Duodenal mucosa (tissue), 2 donors: ENCODE data around the gene OR5AU1.

ENCODE experiments used
- H3K27ac ChIP-seq: one replicate; pipeline ENCODE4 v1.7.0; 2013; ENCODE audit warnings: low read depth, low read length
- H3K27me3 ChIP-seq, 2 donors: one replicate each; pipeline ENCODE4 v1.7.0; 2013; ENCODE audit warnings: low read length in 2 of 2, control low read depth in 1 of 2; ENCODE audit not compliant: insufficient read depth in 2 of 2, control insufficient read depth in 1 of 2
- H3K36me3 ChIP-seq, 2 donors: one replicate each; pipeline ENCODE4 v1.7.0; 2013; ENCODE audit warnings: low read length in 2 of 2, control low read depth in 1 of 2; ENCODE audit not compliant: insufficient read depth in 2 of 2, control insufficient read depth in 1 of 2
- H3K4me1 ChIP-seq, 2 donors: one replicate each; pipeline ENCODE4 v1.7.0; 2013; ENCODE audit warnings: low read length in 2 of 2, control low read depth in 1 of 2; ENCODE audit not compliant: insufficient read depth in 2 of 2, control insufficient read depth in 1 of 2
- H3K4me3 ChIP-seq, 2 donors: one replicate each; pipeline ENCODE4 v1.7.0; 2013; ENCODE audit warnings: low read length in 2 of 2, low read depth in 1 of 2
- H3K9ac ChIP-seq, 2 donors: one replicate each; pipeline ENCODE4 v1.7.0; 2013; ENCODE audit warnings: low read length in 2 of 2, low read depth in 1 of 2
- H3K9me3 ChIP-seq, 2 donors: one replicate each; pipeline ENCODE4 v1.7.0; 2013; ENCODE audit warnings: low read length in 2 of 2, control low read depth in 1 of 2; ENCODE audit not compliant: control insufficient read depth in 1 of 2

Gene OR5AU1

DNA sequence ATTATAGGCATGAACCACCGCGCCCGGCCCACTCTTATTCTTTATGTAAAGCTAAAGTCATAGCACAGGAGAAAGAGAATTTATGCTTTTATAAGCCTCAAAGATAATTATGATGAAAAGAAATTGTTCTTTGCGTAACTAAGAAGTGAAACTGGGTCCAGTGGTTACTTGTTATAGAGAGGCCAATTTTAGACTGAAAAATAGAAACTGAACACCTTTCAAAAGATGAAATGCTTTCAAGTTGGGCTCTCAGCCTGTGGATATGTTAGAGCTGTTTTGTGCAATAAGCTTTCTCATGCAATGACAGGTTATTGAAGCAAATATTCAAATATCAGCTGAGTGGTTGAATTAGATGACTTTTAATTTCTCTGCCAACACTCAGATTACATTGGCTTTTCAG, 47.1 kb downstream of the OR5AU1 start:
- Histone ChIP-seq H3K9me3 (no peaks in the 10 kb centered on the region), H3K4me1 (peaks cover 24 to 31% of the 10 kb centered on the region in 2 donors), H3K9ac (no peak overlapping the region), H3K4me3 (no peak overlapping the region), H3K27ac (no peak overlapping the region), H3K27me3 (no peaks in the 10 kb centered on the region), H3K36me3 (no peaks in the 10 kb centered on the region)

DNA sequence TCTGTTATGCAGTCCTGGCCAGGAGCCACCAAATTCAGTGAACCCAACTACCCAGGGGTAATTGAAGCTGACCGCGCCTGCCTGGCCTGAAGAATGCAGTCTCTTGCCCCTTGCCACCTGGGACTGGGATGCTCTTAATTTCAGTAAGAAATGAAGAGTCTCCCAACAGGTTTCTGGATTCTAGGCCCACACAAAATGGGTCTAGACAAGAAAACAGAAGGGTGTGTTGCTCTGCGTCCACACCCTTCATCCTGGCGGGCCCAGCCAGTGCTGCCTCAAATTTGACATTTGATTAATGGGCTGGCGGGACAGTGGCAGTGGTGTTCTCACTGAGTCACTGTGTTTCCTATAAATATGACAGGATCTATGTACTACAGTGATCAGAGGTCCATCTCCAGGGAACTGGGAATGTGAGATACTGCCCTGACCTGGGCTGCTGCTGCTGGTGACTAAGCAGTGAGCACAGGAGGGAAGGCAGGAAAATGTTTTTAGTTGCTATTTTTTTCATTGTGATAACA, 48.5 kb downstream of the OR5AU1 start:
- H3K9ac ChIP-seq: no peak overlapping the region
- peaks cover 35 to 40% of the 10 kb centered on the region in 2 donors for H3K4me1 ChIP-seq
- H3K4me3 ChIP-seq: no peak overlapping the region
- no peaks in the 10 kb centered on the region for H3K9me3 ChIP-seq
- H3K27ac ChIP-seq: no peak overlapping the region
- H3K27me3 ChIP-seq: no peaks in the 10 kb centered on the region
- H3K36me3 ChIP-seq: no peaks in the 10 kb centered on the region

DNA sequence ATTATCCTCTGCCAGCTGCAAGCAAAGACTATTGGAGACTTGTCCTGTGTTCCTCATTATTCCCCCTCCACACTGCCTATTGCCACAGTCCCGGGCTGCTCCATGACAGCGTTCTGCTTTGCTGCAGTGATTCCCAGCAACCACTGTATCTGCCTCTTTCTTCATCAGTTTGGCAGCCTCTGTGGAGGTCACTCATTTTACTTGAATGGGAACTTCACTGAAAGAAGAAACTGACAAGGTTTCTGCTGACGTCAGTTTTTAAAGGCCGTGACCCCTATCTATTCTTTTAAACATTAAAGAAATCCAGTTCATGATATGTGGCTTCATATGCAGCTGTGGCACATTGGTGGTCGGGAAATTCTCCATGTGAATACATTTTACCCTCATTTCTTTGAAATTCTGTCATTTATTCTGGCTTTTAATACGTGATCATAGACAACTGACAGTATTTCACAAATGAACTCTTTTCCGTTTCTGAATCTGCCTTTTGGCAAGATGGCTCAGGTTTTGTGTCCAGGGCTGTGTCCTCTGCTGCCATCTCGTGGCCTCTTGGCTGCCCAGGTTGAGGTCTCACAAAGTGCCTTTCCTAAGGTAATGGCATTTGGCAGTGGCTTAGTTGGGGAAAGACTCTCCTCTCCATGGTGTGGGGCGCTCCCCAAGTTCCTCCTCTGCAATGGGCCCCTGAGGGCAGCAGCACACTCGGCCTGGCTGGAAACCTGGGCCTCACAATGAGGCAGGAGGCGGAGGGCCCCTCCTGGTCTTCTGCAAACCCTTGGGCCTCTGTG, 49.2 kb downstream of the OR5AU1 start:
- peak overlapping the region in 1 of 2 donors; percentile 2 for H3K4me3 ChIP-seq

DNA sequence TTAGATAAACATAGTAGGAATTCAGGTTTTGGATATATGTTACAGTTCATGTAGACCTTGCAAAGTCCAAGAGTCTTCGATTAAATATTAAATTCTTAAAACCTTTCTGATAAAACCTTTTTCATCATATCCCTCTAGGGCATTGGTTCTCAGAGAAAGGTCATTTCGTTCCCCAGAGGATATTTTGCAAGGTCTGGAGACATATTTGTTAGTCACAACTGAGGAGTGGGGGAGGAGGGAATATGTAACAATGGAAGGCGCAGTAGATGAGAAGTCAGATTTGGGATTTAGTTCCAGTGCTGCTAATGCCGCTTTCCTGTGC, 49.7 kb downstream of the OR5AU1 start:
- H3K27me3 ChIP-seq: no peaks in the 10 kb centered on the region
- no peaks in the 10 kb centered on the region for H3K9me3 ChIP-seq
- no peaks in the 10 kb centered on the region for H3K36me3 ChIP-seq
- H3K27ac ChIP-seq: no peak overlapping the region
- peaks cover 43 to 45% of the 10 kb centered on the region in 2 donors for H3K4me1 ChIP-seq
- no peak overlapping the region for H3K4me3 ChIP-seq
- no peak overlapping the region for H3K9ac ChIP-seq

More for the DNA sequence above, 49.2 kb downstream of the OR5AU1 start:
- Histone ChIP-seq H3K4me1 (peaks cover 42 to 45% of the 10 kb centered on the region in 2 donors), H3K9ac (peak overlapping the region; percentile 5 to 7), H3K27ac (no peak overlapping the region), H3K27me3 (no peaks in the 10 kb centered on the region), H3K36me3 (no peaks in the 10 kb centered on the region), H3K9me3 (no peaks in the 10 kb centered on the region)

DNA sequence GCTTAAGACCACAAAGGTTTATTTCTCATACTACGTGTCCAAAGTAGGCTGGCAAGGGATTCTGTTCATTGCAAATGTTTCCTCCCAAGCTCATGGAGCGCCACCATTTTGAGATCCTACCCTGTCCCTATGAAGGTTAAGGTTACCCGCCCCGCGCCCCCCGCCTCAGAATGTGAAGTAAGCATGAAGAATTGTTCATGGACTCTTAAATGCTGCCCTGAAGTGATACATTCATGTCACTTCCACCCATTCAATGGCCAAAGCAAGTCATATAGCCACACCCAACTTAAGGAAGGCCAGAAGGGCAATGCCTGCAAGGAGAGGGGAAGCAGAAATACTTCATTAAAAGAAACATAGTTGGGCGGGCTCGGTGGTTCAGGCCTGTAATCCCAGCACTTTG, 50.8 kb downstream of the OR5AU1 start:
- no peaks in the 10 kb centered on the region for H3K27me3 ChIP-seq
- no peaks in the 10 kb centered on the region for H3K9me3 ChIP-seq
- peak overlapping the region; percentile 66 to 82 for H3K4me3 ChIP-seq
- no peaks in the 10 kb centered on the region for H3K36me3 ChIP-seq
- peak overlapping the region; percentile 98 for H3K27ac ChIP-seq
- peaks cover 43 to 53% of the 10 kb centered on the region in 2 donors for H3K4me1 ChIP-seq
- peak overlapping the region; percentile 88 to 97 for H3K9ac ChIP-seq
